ENCODE measurements around the gene MSANTD7. TPM values are rescaled to one million over a fixed set of nuclear protein-coding genes. Genes with fewer than 3 reads are reported as not detected.

MSANTD7 gene
- total RNA-seq: 9.8 and 11.3 TPM in 2 replicates

GRCh38 chr10:14837757-14838581 is at the start of gene MSANTD7, which contains the start of the genes CDNF and HSPA14:
MSANTD7 (plus strand) TSS chr10:14838306; CDS start chr10:14842285, 3,979 bp downstream.
CDNF (minus strand) TSS chr10:14838037; CDS start chr10:14837946, 91 bp downstream.
HSPA14 (plus strand) TSS chr10:14838306; CDS start chr10:14838403, 97 bp downstream.

GRCh38 chr10:14878266-14879123 is 40.4 kb downstream of the MSANTD7 start, which contains the start of gene SUV39H2:
SUV39H2 (plus strand) TSS chr10:14878866; CDS start chr10:14878889, 23 bp downstream.

Other genes with a start within 250 kb of the MSANTD7 start
- 10.8 and 11.3 TPM in 2 replicates for gene FAM107B, start 63.4 kb upstream of the MSANTD7 start, total RNA-seq
- gene CDNF, start 269 bp upstream of the MSANTD7 start, total RNA-seq: 0.34 and 1.9 TPM in 2 replicates
- gene HSPA14, start within 50 bp of the MSANTD7 start, total RNA-seq: 15.3 and 16.6 TPM in 2 replicates
- 17.5 and 18.2 TPM in 2 replicates for gene SUV39H2, start 40.6 kb downstream of the MSANTD7 start, total RNA-seq
- gene DCLRE1C, start 115.8 kb downstream of the MSANTD7 start, total RNA-seq: 6.6 and 7.9 TPM in 2 replicates
- 0.15 TPM in 1 of 2 replicates, not detected in the other for gene MEIG1, start 121.1 kb downstream of the MSANTD7 start, total RNA-seq
- gene OLAH, start 205.6 kb downstream of the MSANTD7 start, total RNA-seq: under 0.01 TPM in 1 of 2 replicates, not detected in the other